ENCODE results near the gene CASQ1. TPM values are rescaled to one million over a fixed set of nuclear protein-coding genes. Genes with fewer than 3 reads are reported as not detected.

Gene CASQ1
- total RNA-seq, 4 donors from 2014 or later: 0.44 to 0.75 TPM; not detected in 2

- no peak for TF ChIP-seq CTCF (IDR thresholded peaks at IDR 0.05; ENCODE audit: low read depth)
These were observed 27.2 kb downstream of the CASQ1 start for GRCh38 chr1:160217481-160218051.

- no peak for TF ChIP-seq CTCF (IDR thresholded peaks at IDR 0.05; ENCODE audit: low read depth)
These were observed 28.9 kb downstream of the CASQ1 start for GRCh38 chr1:160219062-160219929.

- no peak for TF ChIP-seq CTCF (IDR thresholded peaks at IDR 0.05; ENCODE audit: low read depth)
These were observed 29.9 kb downstream of the CASQ1 start for GRCh38 chr1:160220301-160220700.

GRCh38 chr1:160221089-160221488 is 30.7 kb downstream of the CASQ1 start:
- TF ChIP-seq CTCF (IDR thresholded peaks at IDR 0.05; ENCODE audit: low read depth): no peak

GRCh38 chr1:160222546-160222945 is 32.2 kb downstream of the CASQ1 start:
- TF ChIP-seq CTCF (IDR thresholded peaks at IDR 0.05; ENCODE audit: low read depth): no peak

GRCh38 chr1:160224606-160225005 is 34.2 kb downstream of the CASQ1 start:
- TF ChIP-seq CTCF (IDR thresholded peaks at IDR 0.05; ENCODE audit: low read depth): no peak

GRCh38 chr1:160225345-160225744 is 35.0 kb downstream of the CASQ1 start:
- TF ChIP-seq CTCF (IDR thresholded peaks at IDR 0.05; ENCODE audit: low read depth): no peak
